Tibial artery (tissue), 4 donors: ENCODE results near the gene NTRK3.

ENCODE experiments used
- DNase-seq, 2 donors: peaks; one replicate each; pipeline ENCODE4 v3.0.0-alpha.2; 2019
- H3K27ac ChIP-seq, 2 donors: fragments of 200-600 bp; sonication (generic) in 1 of 2; 1 replicate in 1 of 2; 2 replicates in 1 of 2; pipeline ENCODE4 v1.5.1; 2018 to 2019; ENCODE audit warnings: mild to moderate bottlenecking in 1 of 2
- H3K27me3 ChIP-seq, 2 donors: fragments of 200-600 bp; sonication (generic) in 1 of 2; one replicate each; pipeline versions ENCODE4 v1.5.1 to v1.6.0; 2016 to 2019
- H3K36me3 ChIP-seq, 3 donors: fragments of 200-600 bp; sonication (generic) in 2 of 3; one replicate each; pipeline ENCODE4 v1.5.1; 2016 to 2019; ENCODE audit warnings: mild to moderate bottlenecking in 2 of 3
- H3K4me1 ChIP-seq, 4 donors: fragments of 200-600 bp; sonication (generic) in 2 of 4; 1 replicate in 3 of 4; 2 replicates in 1 of 4; pipeline ENCODE4 v1.5.1; 2016 to 2019
- H3K4me3 ChIP-seq, 2 donors: fragments of 200-600 bp; sonication (generic) in 1 of 2; 1 replicate in 1 of 2; 2 replicates in 1 of 2; pipeline ENCODE4 v1.5.1; 2018 to 2019; ENCODE audit warnings: mild to moderate bottlenecking in 2 of 2
- H3K9me3 ChIP-seq, 3 donors: fragments of 200-600 bp; sonication (generic) in 1 of 3; one replicate each; pipeline ENCODE4 v1.5.1; 2016 to 2019
- CTCF ChIP-seq, 2 experiments: fragments of 200-600 bp in 1 of 2; fragments of 450-650 bp in 1 of 2; IDR thresholded peaks; one replicate each; pipeline ENCODE4 v1.5.1; 2017 to 2019; ENCODE audit warnings: antibody characterized with exemption in 2 of 2, mild to moderate bottlenecking in 1 of 2, moderate library complexity in 1 of 2
- intact Hi-C: fragments of 100-400 bp; cut with DNase I; formaldehyde crosslinking; loops from one replicate; pipeline ENCODE4 v1.15.0; 2023; ENCODE audit warnings: low total_unique reads

NTRK3 gene

DNA sequence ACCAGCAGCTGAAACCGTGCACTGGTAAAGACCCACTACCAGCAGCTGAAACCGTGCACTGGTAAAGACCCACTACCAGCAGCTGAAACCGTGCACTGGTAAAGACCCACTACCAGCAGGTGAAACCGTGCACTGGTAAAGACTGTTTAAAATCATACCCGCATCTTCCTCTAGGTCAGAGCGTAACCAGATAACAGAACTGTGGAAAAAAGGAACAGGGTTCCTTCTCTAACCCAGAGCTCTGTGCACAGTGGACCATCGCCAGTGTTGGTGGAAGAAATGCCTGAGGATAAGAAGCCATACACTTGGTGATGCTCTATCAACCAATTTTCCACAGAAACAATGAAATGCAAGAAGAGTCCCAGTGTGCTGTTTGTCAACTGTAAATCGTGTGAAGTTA is 243.4 kb downstream of the NTRK3 start:
- H3K4me1 ChIP-seq: peaks cover 0 to 59% (median 36%) of the 10 kb centered on the region in 4 donors
- no peak overlapping the region for H3K4me3 ChIP-seq
- TF ChIP-seq CTCF (IDR thresholded peaks at IDR 0.05): no peak
- peaks cover 0 to 6% (median 0%) of the 10 kb centered on the region in 3 donors for H3K36me3 ChIP-seq
- peak overlapping the region; percentile 58 to 74 for H3K27ac ChIP-seq
- intact Hi-C loops: no loop called here
- no peak for DNase-seq
- no peaks in the 10 kb centered on the region for H3K9me3 ChIP-seq
- H3K27me3 ChIP-seq: no peaks in the 10 kb centered on the region

- Histone ChIP-seq H3K27me3 (no peaks in the 10 kb centered on the region), H3K9me3 (no peaks in the 10 kb centered on the region), H3K4me1 (peaks cover 0 to 59% (median 36%) of the 10 kb centered on the region in 4 donors), H3K27ac (peak overlapping the region; percentile 43 to 56), H3K4me3 (no peak overlapping the region), H3K36me3 (peaks cover 0 to 6% (median 0%) of the 10 kb centered on the region in 3 donors)
- DNase-seq: no peak
- no peak for TF ChIP-seq CTCF (IDR thresholded peaks at IDR 0.05)
- intact Hi-C loops: no loop called here
These were observed 243.9 kb downstream of the NTRK3 start for GRCh38 chr15:88012688-88013087.

GRCh38 chr15:88012233-88012632 is 244.3 kb downstream of the NTRK3 start:
- no peak for TF ChIP-seq CTCF (IDR thresholded peaks at IDR 0.05)
- H3K4me1 ChIP-seq: peaks cover 0 to 59% (median 36%) of the 10 kb centered on the region in 4 donors
- intact Hi-C loops: no loop called here
- no peaks in the 10 kb centered on the region for H3K9me3 ChIP-seq
- peaks cover 0 to 6% (median 0%) of the 10 kb centered on the region in 3 donors for H3K36me3 ChIP-seq
- H3K27me3 ChIP-seq: no peaks in the 10 kb centered on the region
- no peak overlapping the region for H3K4me3 ChIP-seq
- H3K27ac ChIP-seq: peak overlapping the region; percentile 43 to 56
- peak; percentile 63 to 75 for DNase-seq

DNA sequence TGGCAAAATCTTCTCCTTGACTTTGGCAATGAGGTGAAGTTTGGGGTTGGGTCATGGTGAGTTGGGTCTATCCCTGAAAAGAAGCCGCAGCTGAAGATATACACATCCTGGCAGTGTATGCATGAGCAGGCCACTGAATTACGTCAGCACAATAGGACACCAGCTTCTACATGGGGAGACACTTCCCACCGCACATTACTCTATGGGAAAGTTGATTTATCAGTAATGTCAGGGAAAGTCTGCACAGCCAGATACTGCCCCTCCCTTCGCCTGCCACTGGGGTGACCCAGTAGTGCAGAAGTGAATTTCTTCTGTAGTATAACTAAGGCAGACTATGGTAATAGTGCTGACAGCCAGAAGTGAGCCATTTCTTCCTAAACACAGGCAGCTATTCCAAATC is 245.0 kb downstream of the NTRK3 start:
- Histone ChIP-seq H3K27me3 (no peaks in the 10 kb centered on the region), H3K4me3 (no peak overlapping the region), H3K27ac (peak overlapping the region; percentile 43 to 56), H3K4me1 (peaks cover 0 to 59% (median 36%) of the 10 kb centered on the region in 4 donors), H3K9me3 (no peaks in the 10 kb centered on the region), H3K36me3 (peaks cover 0 to 6% (median 0%) of the 10 kb centered on the region in 3 donors)
- intact Hi-C loops: no loop called here
- DNase-seq: no peak
- TF ChIP-seq CTCF (IDR thresholded peaks at IDR 0.05): no peak

GRCh38 chr15:88006146-88006545 is 250.4 kb downstream of the NTRK3 start:
- H3K9me3 ChIP-seq: no peaks in the 10 kb centered on the region
- H3K4me1 ChIP-seq: peaks cover 0 to 49% (median 22%) of the 10 kb centered on the region in 4 donors
- intact Hi-C loops: no loop called here

More at GRCh38 chr15:88006146-88006545, 250.4 kb downstream of the NTRK3 start:
- DNase-seq: no peak
- peaks cover 0 to 6% (median 0%) of the 10 kb centered on the region in 3 donors for H3K36me3 ChIP-seq
- H3K4me3 ChIP-seq: no peak overlapping the region
- H3K27me3 ChIP-seq: no peaks in the 10 kb centered on the region
- H3K27ac ChIP-seq: peak overlapping the region; percentile 70 to 76
- TF ChIP-seq CTCF (IDR thresholded peaks at IDR 0.05): no peak
